HEK293 (cell line): ENCODE data around the gene IL36G.
A peak's percentile ranks its signal among the peaks of the same experiment; 100 is the strongest.

Experiments used
- CTCF ChIA-PET: fragments of 350-600 bp; formaldehyde crosslinking; extraction: SDS; loops from one replicate; lab custom pipeline; 2021; ENCODE audit warnings: antibody characterized with exemption; lab: Yijun Ruan, JAX
- POLR2A ChIA-PET: fragments of 300-600 bp; formaldehyde crosslinking; extraction: SDS; loops from one replicate; lab custom pipeline; 2020; ENCODE audit warnings: antibody characterized with exemption, inconsistent platforms; lab: Yijun Ruan, JAX
- H3K27ac ChIP-seq: fragments of 200-500 bp; sonication (Bioruptor generic); 2 replicates; pipeline ENCODE4 v1.5.1; 2014; ENCODE audit warnings: low read depth, low read length, control low read depth, inconsistent platforms; ENCODE audit errors: extremely low read depth
- H3K36me3 ChIP-seq, 2 experiments: fragments of 200-500 bp in 1 of 2; sonication (Bioruptor generic) in 1 of 2; 1 replicate in 1 of 2; 2 replicates in 1 of 2; pipeline ENCODE4 v1.5.1; 2014 to 2017; ENCODE audit warnings: inconsistent platforms in 2 of 2, low read length in 2 of 2; ENCODE audit not compliant: control insufficient read depth in 2 of 2, insufficient read depth in 1 of 2
- H3K4me1 ChIP-seq: fragments of 200-500 bp; sonication (Bioruptor generic); 2 replicates; pipeline ENCODE4 v1.5.1; 2014; ENCODE audit warnings: mild to moderate bottlenecking, low read length, inconsistent platforms; ENCODE audit not compliant: control insufficient read depth, insufficient read depth
- H3K4me3 ChIP-seq: 2 replicates; pipeline ENCODE4 v1.5.1; 2011; ENCODE audit warnings: low read depth, mild to moderate bottlenecking, control low read depth, low read length, moderate library complexity
- H3K9me3 ChIP-seq: fragments of 200-500 bp; sonication (Bioruptor generic); 2 replicates; pipeline ENCODE4 v1.5.1; 2014; ENCODE audit warnings: low read depth, low read length, inconsistent platforms; ENCODE audit not compliant: control insufficient read depth, insufficient read depth
- INSM2 ChIP-seq: fragments of 450-650 bp; formaldehyde crosslinking; IDR thresholded peaks from 2 replicates; pipeline ENCODE4 v1.5.1; 2016; ENCODE audit warnings: missing biosample characterization, missing genetic modification characterization
- PRDM2 ChIP-seq: fragments of 450-650 bp; formaldehyde crosslinking; IDR thresholded peaks from 2 replicates; pipeline ENCODE4 v1.5.1; 2016; ENCODE audit warnings: missing biosample characterization, missing genetic modification characterization, borderline replicate concordance
- SETDB1 ChIP-seq: IDR thresholded peaks from one replicate; pipeline ENCODE4 v1.6.1; 2017; ENCODE audit warnings: mild to moderate bottlenecking, low read length, moderate library complexity, mixed read lengths; ENCODE audit not compliant: insufficient read length
- WT1 ChIP-seq: fragments of 450-650 bp; formaldehyde crosslinking; IDR thresholded peaks from 2 replicates; pipeline ENCODE4 v1.5.1; 2016; ENCODE audit warnings: missing biosample characterization, missing genetic modification characterization
- ZBTB48 ChIP-seq: fragments of 450-650 bp; formaldehyde crosslinking; IDR thresholded peaks from 2 replicates; pipeline ENCODE4 v1.5.1; 2016; ENCODE audit warnings: missing biosample characterization, missing genetic modification characterization
- ZFP41 ChIP-seq: fragments of 450-650 bp; formaldehyde crosslinking; IDR thresholded peaks from 2 replicates; pipeline ENCODE4 v1.5.1; 2016; ENCODE audit warnings: missing biosample characterization, missing genetic modification characterization, borderline replicate concordance
- ZNF239 ChIP-seq: fragments of 450-650 bp; formaldehyde crosslinking; IDR thresholded peaks from 2 replicates; pipeline ENCODE4 v1.5.1; 2016; ENCODE audit warnings: missing biosample characterization, missing genetic modification characterization
- ZNF510 ChIP-seq: fragments of 450-650 bp; formaldehyde crosslinking; IDR thresholded peaks from 2 replicates; pipeline ENCODE4 v1.5.1; 2018; ENCODE audit warnings: mild to moderate bottlenecking, missing genetic modification characterization, missing biosample characterization; ENCODE audit not compliant: insufficient replicate concordance
- ZNF623 ChIP-seq: fragments of 450-650 bp; formaldehyde crosslinking; IDR thresholded peaks from 2 replicates; pipeline ENCODE4 v1.5.1; 2016; ENCODE audit warnings: missing biosample characterization, missing genetic modification characterization
- ZNF626 ChIP-seq: fragments of 450-650 bp; sonication (Bioruptor Pico); formaldehyde crosslinking; IDR thresholded peaks from 2 replicates; pipeline ENCODE4 v1.5.1; 2018; ENCODE audit warnings: missing biosample characterization, missing genetic modification characterization, inconsistent platforms
- TF ChIP-seq, protein P1 (sequence below): fragments of 450-650 bp; formaldehyde crosslinking; IDR thresholded peaks from 2 replicates; pipeline ENCODE4 v1.5.1; 2016; ENCODE audit warnings: missing biosample characterization, missing genetic modification characterization, low read depth

Gene IL36G

DNA sequence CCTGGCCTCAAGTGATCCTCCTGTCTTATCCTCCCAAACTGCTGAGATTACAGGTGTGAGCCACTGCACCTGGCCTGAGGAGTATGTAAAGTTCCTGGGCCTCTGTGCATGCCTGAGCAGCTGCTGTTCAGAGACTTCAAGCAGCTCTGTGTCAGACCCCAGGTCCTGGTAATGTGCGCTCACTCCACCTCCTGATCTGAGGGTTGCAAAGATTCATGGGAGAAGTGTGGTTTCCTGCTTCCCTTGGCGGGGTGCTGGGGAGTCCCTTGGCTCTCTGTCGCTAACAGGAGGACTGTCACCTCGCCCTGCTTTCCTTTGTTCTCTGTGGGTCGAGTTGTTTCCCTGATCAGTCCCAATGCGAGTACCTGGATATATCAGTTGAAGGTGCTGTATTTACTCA is 18.8 kb downstream of the IL36G start:
- CTCF ChIA-PET, result no interaction called here
- TF ChIP-seq ZFP41, result no peak
- no peak for TF ChIP-seq ZNF239 (tag by site-specific recombination)
- TF ChIP-seq, all 188 proteins: peak for 0
- Histone ChIP-seq H3K27ac (no peak overlapping the region), H3K4me3 (no peak overlapping the region), H3K36me3 (no peaks in the 10 kb centered on the region), H3K9me3 (no peaks in the 10 kb centered on the region), H3K4me1 (no peaks in the 10 kb centered on the region)
- POLR2A ChIA-PET, result no interaction called here

DNA sequence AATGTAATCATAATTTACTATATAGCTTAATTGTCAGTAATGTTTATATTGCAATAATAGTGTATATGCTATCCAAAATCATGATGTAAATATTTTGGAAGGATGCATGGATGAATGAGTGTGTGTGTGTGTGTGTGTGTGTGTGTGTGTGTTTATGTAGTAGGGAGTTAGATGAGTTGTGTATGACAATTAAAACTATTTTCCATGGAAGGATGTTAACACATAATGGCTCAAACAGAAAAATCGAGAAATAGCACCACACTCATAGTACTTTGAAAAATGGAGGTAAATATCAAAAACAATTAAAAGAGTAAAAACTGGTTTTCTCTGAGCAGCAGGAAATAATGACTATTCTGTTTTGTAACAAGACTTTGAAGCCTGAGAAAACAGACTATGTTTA is 19.3 kb downstream of the IL36G start:
- ChIA-PET POLR2A (no interaction called here), CTCF (no interaction called here)
- no peaks in the 10 kb centered on the region for H3K9me3 ChIP-seq
- H3K36me3 ChIP-seq, result no peaks in the 10 kb centered on the region
- H3K27ac ChIP-seq, result no peak overlapping the region
- no peak overlapping the region for H3K4me3 ChIP-seq
- no peaks in the 10 kb centered on the region for H3K4me1 ChIP-seq
- TF ChIP-seq PRDM2 (tag by site-specific recombination) (no peak), ZBTB48 (tag by site-specific recombination) (no peak), INSM2 (tag by site-specific recombination) (no peak), ZNF623 (tag by site-specific recombination) (no peak)
- TF ChIP-seq, protein P1, sequence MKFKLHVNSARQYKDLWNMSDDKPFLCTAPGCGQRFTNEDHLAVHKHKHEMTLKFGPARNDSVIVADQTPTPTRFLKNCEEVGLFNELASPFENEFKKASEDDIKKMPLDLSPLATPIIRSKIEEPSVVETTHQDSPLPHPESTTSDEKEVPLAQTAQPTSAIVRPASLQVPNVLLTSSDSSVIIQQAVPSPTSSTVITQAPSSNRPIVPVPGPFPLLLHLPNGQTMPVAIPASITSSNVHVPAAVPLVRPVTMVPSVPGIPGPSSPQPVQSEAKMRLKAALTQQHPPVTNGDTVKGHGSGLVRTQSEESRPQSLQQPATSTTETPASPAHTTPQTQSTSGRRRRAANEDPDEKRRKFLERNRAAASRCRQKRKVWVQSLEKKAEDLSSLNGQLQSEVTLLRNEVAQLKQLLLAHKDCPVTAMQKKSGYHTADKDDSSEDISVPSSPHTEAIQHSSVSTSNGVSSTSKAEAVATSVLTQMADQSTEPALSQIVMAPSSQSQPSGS (tag by site-specific recombination), result no peak

DNA sequence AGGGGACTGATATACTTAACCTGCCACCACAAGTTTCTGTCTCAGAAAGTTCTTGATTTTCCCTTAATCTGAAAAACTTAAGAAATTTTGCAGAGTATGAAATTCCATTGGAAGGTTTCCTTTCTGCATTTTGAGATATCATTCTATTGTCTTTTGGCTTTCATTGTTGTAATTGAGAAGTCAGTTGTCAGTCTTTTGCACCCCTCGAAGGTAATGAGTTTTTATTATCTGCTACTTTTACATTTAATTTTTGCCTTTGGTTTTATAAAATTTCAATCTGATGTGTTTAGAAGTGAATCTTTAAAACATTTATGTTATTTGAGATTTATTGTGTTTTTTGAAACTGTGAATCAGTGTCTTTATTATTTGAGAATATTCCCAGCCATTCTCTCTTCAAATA is 22.6 kb downstream of the IL36G start:
- Histone ChIP-seq H3K27ac (no peak overlapping the region), H3K4me3 (no peak overlapping the region), H3K36me3 (no peaks in the 10 kb centered on the region), H3K9me3 (no peaks in the 10 kb centered on the region), H3K4me1 (no peaks in the 10 kb centered on the region)
- peak; percentile 56; the same call in 1 of the 2 replicates for TF ChIP-seq ZNF626 (tag by site-specific recombination)
- TF ChIP-seq SETDB1, result peak; percentile 77
- TF ChIP-seq WT1 (tag by site-specific recombination), result no peak
- TF ChIP-seq ZNF510 (tag by site-specific recombination), result peak; percentile 8
- POLR2A ChIA-PET, result no interaction called here
- CTCF ChIA-PET, result interaction anchor here (1.0 kb wide), 1 partner anchor 22 kb away, joined by 3 read pairs; no protein-coding TSS in a partner anchor
